NCI-H1417 treated with DMSO at 0.1 percent for 48 hours (cell line): Measurements from ENCODE around the gene C20orf96.
"Not testable (repeated sequence)": the region's sequence is repeated elsewhere in the genome, so short reads cannot be mapped to it uniquely, and the experiment has no call there.

Experiments
- DNase-seq: peaks from one replicate; lab custom pipeline; 2025; lab: John Stamatoyannopoulos, UW

C20orf96 gene

GRCh38 chr20:278607-279571 is 11.7 kb downstream of the C20orf96 start:
- no peak for DNase-seq

- DNase-seq: no peak
Observed at GRCh38 chr20:278181-278580, 12.4 kb downstream of the C20orf96 start.

- no peak for DNase-seq
Observed at GRCh38 chr20:277496-277781, 13.1 kb downstream of the C20orf96 start.

GRCh38 chr20:276620-277495 is 13.7 kb downstream of the C20orf96 start:
- DNase-seq: no peak

GRCh38 chr20:275791-276190 is 14.8 kb downstream of the C20orf96 start:
- no peak for DNase-seq

GRCh38 chr20:273884-274283 is 16.7 kb downstream of the C20orf96 start:
- no peak for DNase-seq

GRCh38 chr20:272718-273117 is 17.8 kb downstream of the C20orf96 start:
- no peak for DNase-seq

- DNase-seq: no peak
Observed at GRCh38 chr20:271528-271927, 19.0 kb downstream of the C20orf96 start.

- DNase-seq: no peak
Observed at GRCh38 chr20:271069-271468, 19.5 kb downstream of the C20orf96 start.

GRCh38 chr20:270517-270916 is 20.0 kb downstream of the C20orf96 start:
- no peak for DNase-seq

GRCh38 chr20:266596-267562 is 23.7 kb downstream of the C20orf96 start:
- peak; percentile 52 for DNase-seq

GRCh38 chr20:263701-264100 is 26.8 kb downstream of the C20orf96 start:
- DNase-seq: no peak

- DNase-seq: no peak
Observed at GRCh38 chr20:259981-260380, 30.6 kb downstream of the C20orf96 start.

GRCh38 chr20:258963-259362 is 31.6 kb downstream of the C20orf96 start:
- no peak for DNase-seq

GRCh38 chr20:258269-258858 is 32.2 kb downstream of the C20orf96 start:
- DNase-seq: no peak

- no peak for DNase-seq
Observed at GRCh38 chr20:257419-257818, 33.1 kb downstream of the C20orf96 start, which contains the start of gene DEFB132. TSS of gene DEFB132 (plus strand) at chr20:257724. CDS start at chr20:257779, 55 bp downstream.

GRCh38 chr20:253447-253846 is 37.1 kb downstream of the C20orf96 start:
- not testable (repeated sequence) for DNase-seq

- no peak for DNase-seq
Observed at GRCh38 chr20:252801-253200, 37.7 kb downstream of the C20orf96 start.

- DNase-seq: no peak
Observed at GRCh38 chr20:251354-251753, 39.2 kb downstream of the C20orf96 start.

GRCh38 chr20:242905-243304 is 47.6 kb downstream of the C20orf96 start:
- DNase-seq: no peak

- no peak for DNase-seq
Observed at GRCh38 chr20:237929-238328, 52.6 kb downstream of the C20orf96 start.
